ENCODE measurements around the gene APP. TPM values are rescaled to one million over a fixed set of nuclear protein-coding genes. Genes with fewer than 3 reads are reported as not detected.
"Not testable (repeated sequence)": the region's sequence is repeated elsewhere in the genome, so short reads cannot be mapped to it uniquely, and the experiment has no call there.

The APP gene
- total and polyA plus RNA-seq, 4 donors = 86.9 to 414 (median 367) TPM

DNA sequence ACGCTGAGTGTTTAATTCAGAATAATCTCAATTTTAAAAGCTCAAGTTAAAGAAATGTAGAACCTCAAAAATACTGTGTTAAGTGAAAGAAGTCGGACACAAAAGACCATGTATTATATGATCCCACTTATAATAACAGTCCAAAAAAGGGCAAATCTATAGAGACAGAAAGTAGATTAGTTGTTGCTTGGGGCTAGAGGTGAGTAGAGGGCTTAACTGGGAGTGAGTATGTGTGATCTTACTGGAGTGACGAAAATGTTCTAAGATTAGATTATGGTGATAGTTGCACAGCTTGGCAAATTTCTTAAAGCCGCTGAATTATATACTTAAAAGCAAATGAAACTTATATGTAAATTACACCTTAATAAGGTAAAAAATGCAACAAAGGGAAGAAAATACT is 150.5 kb downstream of the APP start:
- H3K4me3 ChIP-seq = no peak overlapping the region
- H3K9me3 ChIP-seq (ENCODE audit: control insufficient read depth in 4 of 4, insufficient read depth in 3 of 4, low read length in 3 of 4) = no peaks in the 10 kb centered on the region
- 97 to 99% methylated on average over 4 of the region's 4 CpGs for WGBS, 2 donors
- no peaks in the 10 kb centered on the region for H3K27me3 ChIP-seq (ENCODE audit: control insufficient read depth in 3 of 3, insufficient read depth in 3 of 3, low read length in 2 of 3)
- peaks cover 0 to 8% (median 6%) of the 10 kb centered on the region in 4 donors for H3K36me3 ChIP-seq (ENCODE audit: control insufficient read depth in 4 of 4, insufficient read depth in 4 of 4, low read length in 4 of 4)
- no peaks in the 10 kb centered on the region for H3K4me1 ChIP-seq (ENCODE audit: control insufficient read depth in 5 of 5, insufficient read depth in 5 of 5, low read length in 5 of 5)
- no peak overlapping the region for H3K27ac ChIP-seq (ENCODE audit: low read depth in 1 of 2, low read length in 1 of 2)
- H3K9ac ChIP-seq (ENCODE audit: insufficient read depth in 1 of 2, low read length in 2 of 2) = no peak overlapping the region
- no peak for DNase-seq
- ATAC-seq (ENCODE audit: insufficient read depth, low FRiP score) = no peak
- TF ChIP-seq, protein P1, sequence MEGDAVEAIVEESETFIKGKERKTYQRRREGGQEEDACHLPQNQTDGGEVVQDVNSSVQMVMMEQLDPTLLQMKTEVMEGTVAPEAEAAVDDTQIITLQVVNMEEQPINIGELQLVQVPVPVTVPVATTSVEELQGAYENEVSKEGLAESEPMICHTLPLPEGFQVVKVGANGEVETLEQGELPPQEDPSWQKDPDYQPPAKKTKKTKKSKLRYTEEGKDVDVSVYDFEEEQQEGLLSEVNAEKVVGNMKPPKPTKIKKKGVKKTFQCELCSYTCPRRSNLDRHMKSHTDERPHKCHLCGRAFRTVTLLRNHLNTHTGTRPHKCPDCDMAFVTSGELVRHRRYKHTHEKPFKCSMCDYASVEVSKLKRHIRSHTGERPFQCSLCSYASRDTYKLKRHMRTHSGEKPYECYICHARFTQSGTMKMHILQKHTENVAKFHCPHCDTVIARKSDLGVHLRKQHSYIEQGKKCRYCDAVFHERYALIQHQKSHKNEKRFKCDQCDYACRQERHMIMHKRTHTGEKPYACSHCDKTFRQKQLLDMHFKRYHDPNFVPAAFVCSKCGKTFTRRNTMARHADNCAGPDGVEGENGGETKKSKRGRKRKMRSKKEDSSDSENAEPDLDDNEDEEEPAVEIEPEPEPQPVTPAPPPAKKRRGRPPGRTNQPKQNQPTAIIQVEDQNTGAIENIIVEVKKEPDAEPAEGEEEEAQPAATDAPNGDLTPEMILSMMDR (IDR thresholded peaks at IDR 0.05; ENCODE audit: control extremely low read depth, extremely low read depth) = no peak

DNA sequence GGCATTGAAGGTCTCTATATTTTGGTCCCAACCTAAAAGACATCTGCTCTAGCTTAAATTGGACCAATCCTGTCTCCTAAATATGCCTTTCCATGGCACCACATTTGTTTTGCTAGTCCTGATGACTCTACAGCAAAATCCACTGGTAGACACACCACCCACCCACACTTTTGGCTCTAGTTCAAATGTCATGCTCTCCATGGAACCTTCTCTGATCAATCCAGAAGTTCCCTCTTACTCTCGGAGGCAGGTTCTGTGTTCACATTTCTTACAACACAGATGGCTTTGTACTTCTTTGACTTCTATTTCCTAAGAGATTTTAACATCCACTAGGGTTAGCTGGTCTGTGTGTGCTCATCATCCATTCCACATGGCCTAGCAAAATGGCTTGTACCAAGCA is 151.3 kb downstream of the APP start:
- ATAC-seq (ENCODE audit: insufficient read depth, low FRiP score) = no peak
- Histone ChIP-seq H3K9ac (ENCODE audit: insufficient read depth in 1 of 2, low read length in 2 of 2) (no peak overlapping the region), H3K27ac (ENCODE audit: low read depth in 1 of 2, low read length in 1 of 2) (no peak overlapping the region), H3K4me1 (ENCODE audit: control insufficient read depth in 5 of 5, insufficient read depth in 5 of 5, low read length in 5 of 5) (peaks cover 0 to 1% (median 0%) of the 10 kb centered on the region in 5 donors), H3K36me3 (ENCODE audit: control insufficient read depth in 4 of 4, insufficient read depth in 4 of 4, low read length in 4 of 4) (peaks cover 0 to 8% (median 6%) of the 10 kb centered on the region in 4 donors), H3K4me3 (no peak overlapping the region), H3K27me3 (ENCODE audit: control insufficient read depth in 3 of 3, insufficient read depth in 3 of 3, low read length in 2 of 3) (no peaks in the 10 kb centered on the region), H3K9me3 (ENCODE audit: control insufficient read depth in 4 of 4, insufficient read depth in 3 of 4, low read length in 3 of 4) (no peaks in the 10 kb centered on the region)
- WGBS, 2 donors = 50 to 77% methylated on average over 1 of the region's 1 CpG
- TF ChIP-seq, protein P1 (IDR thresholded peaks at IDR 0.05; ENCODE audit: control extremely low read depth, extremely low read depth) = no peak
- no peak for DNase-seq

DNA sequence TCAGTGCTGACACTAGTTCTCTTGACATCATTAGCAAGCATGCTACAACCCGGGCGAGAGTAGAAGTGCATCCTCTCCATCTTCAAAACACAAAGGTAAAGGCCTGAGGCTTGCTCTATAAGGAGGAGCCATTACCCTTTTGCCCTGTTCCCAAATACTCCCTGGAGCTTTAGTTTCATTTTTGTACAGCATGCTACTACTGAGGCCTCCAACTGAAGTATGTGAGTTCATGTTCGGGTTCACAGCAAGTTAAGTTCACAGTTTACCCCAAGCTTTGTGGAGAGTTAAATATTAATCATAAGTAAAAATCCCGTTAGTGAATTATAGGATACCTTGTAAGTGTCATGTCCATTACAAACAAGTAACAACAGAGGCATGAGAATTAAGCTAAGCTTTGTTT is 156.6 kb downstream of the APP start:
- ATAC-seq (ENCODE audit: insufficient read depth, low FRiP score) (no peak), DNase-seq (no peak)
- Histone ChIP-seq H3K4me3 (no peak overlapping the region), H3K4me1 (ENCODE audit: control insufficient read depth in 5 of 5, insufficient read depth in 5 of 5, low read length in 5 of 5) (peaks cover 0 to 1% (median 0%) of the 10 kb centered on the region in 5 donors), H3K36me3 (ENCODE audit: control insufficient read depth in 4 of 4, insufficient read depth in 4 of 4, low read length in 4 of 4) (peaks cover 0 to 2% (median 0%) of the 10 kb centered on the region in 4 donors), H3K27me3 (ENCODE audit: control insufficient read depth in 3 of 3, insufficient read depth in 3 of 3, low read length in 2 of 3) (no peaks in the 10 kb centered on the region), H3K9me3 (ENCODE audit: control insufficient read depth in 4 of 4, insufficient read depth in 3 of 4, low read length in 3 of 4) (no peaks in the 10 kb centered on the region), H3K9ac (ENCODE audit: insufficient read depth in 1 of 2, low read length in 2 of 2) (no peak overlapping the region), H3K27ac (ENCODE audit: low read depth in 1 of 2, low read length in 1 of 2) (no peak overlapping the region)
- 76 to 84% methylated on average over 4 of the region's 4 CpGs for WGBS, 2 donors
- TF ChIP-seq, protein P1 (IDR thresholded peaks at IDR 0.05; ENCODE audit: control extremely low read depth, extremely low read depth) = no peak

DNA sequence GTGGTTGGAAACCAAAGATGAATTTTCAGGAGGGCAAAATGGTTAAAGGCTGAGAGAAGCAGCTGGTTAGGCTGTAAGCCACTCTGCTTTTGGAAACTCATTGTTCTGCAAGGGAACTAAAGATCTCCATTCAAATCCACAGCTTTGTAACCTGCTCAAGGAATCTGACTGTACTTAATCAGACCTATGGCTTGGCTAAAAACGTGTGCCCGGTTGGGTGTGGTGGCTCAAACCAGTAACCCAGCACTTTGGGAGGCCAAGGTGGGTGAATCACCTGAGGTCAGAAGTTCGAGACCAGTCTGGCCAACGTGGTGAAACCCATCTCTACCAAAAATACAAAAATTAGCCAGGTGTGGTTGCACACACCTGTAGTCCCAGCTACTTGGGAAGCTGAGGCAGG is 158.1 kb downstream of the APP start:
- H3K9me3 ChIP-seq (ENCODE audit: control insufficient read depth in 4 of 4, insufficient read depth in 3 of 4, low read length in 3 of 4); H3K9ac ChIP-seq (ENCODE audit: insufficient read depth in 1 of 2, low read length in 2 of 2); DNase-seq; ATAC-seq (ENCODE audit: insufficient read depth, low FRiP score); H3K27ac ChIP-seq (ENCODE audit: low read depth in 1 of 2, low read length in 1 of 2); H3K27me3 ChIP-seq (ENCODE audit: control insufficient read depth in 3 of 3, insufficient read depth in 3 of 3, low read length in 2 of 3); H3K4me3 ChIP-seq; H3K4me1 ChIP-seq (ENCODE audit: control insufficient read depth in 5 of 5, insufficient read depth in 5 of 5, low read length in 5 of 5); H3K36me3 ChIP-seq (ENCODE audit: control insufficient read depth in 4 of 4, insufficient read depth in 4 of 4, low read length in 4 of 4): not testable (repeated sequence)
- 94% methylated on average over 4 of the region's 4 CpGs for WGBS, 2 donors

All from lung (tissue), 12 donors.